Panc1 (cell line): ENCODE measurements around the gene IL20RB. TPM values are rescaled to one million over a fixed set of nuclear protein-coding genes. Genes with fewer than 3 reads are reported as not detected.

ENCODE experiments used
- ATAC-seq: fragments of 200-7000 bp; cut with Tn5 transposase; 2 replicates; pipeline ENCODE4 v1.9.1; 2020; ENCODE audit warnings: mild to moderate bottlenecking, moderate library complexity
- BruUV-seq: library from RNA; stranded (reverse); fragments of 400-500 nt; replicated peaks from 2 replicates; lab custom pipeline; 2021; lab: Mats Ljungman, UMichigan
- CTCF ChIA-PET: fragments of 300-600 bp; sonication (Branson Sonifier 250); formaldehyde crosslinking; loops from one replicate; lab custom pipeline; 2022; ENCODE audit warnings: antibody characterized with exemption; lab: Charles Lee
- POLR2A ChIA-PET: fragments of 300-600 bp; sonication (Branson Sonifier 250); formaldehyde crosslinking; loops from one replicate; lab custom pipeline; 2022; ENCODE audit warnings: antibody characterized with exemption; lab: Charles Lee
- DNase-seq: peaks from one replicate; pipeline ENCODE4 v3.0.0-alpha.2; 2010; ENCODE audit warnings: low read depth, low spot score
- H3K27ac ChIP-seq: 2 replicates; pipeline ENCODE4 v1.5.1; 2011; ENCODE audit warnings: mild to moderate bottlenecking, low read length, inconsistent platforms
- H3K27me3 ChIP-seq: fragments of 200-500 bp; sonication (Bioruptor generic); 2 replicates; pipeline ENCODE4 v1.6.0; 2014; ENCODE audit warnings: low read length, inconsistent platforms; ENCODE audit not compliant: control insufficient read depth, insufficient read depth
- H3K36me3 ChIP-seq: fragments of 200-500 bp; sonication (Bioruptor generic); 2 replicates; pipeline ENCODE4 v1.5.1; 2014; ENCODE audit warnings: inconsistent platforms, mild to moderate bottlenecking, low read length, moderate library complexity; ENCODE audit not compliant: control insufficient read depth, insufficient read depth
- H3K4me1 ChIP-seq: 2 replicates; pipeline ENCODE4 v1.5.1; 2011; ENCODE audit warnings: inconsistent platforms, mild to moderate bottlenecking, low read length, moderate library complexity; ENCODE audit not compliant: control insufficient read depth, insufficient read depth
- H3K4me3 ChIP-seq, 2 experiments: 2 replicates each; pipeline ENCODE4 v1.5.1; 2011 to 2012; ENCODE audit warnings: low read depth in 2 of 2, low read length in 2 of 2, mild to moderate bottlenecking in 2 of 2, inconsistent platforms in 1 of 2, moderate library complexity in 1 of 2
- H3K9me3 ChIP-seq: fragments of 200-500 bp; sonication (Bioruptor generic); 2 replicates; pipeline ENCODE4 v1.5.1; 2014; ENCODE audit warnings: low read depth, mild to moderate bottlenecking, inconsistent platforms, low read length, moderate library complexity; ENCODE audit not compliant: control insufficient read depth, insufficient read depth
- CTCF ChIP-seq: fragments of 450-650 bp; IDR thresholded peaks from 2 replicates; pipeline ENCODE4 v1.5.1; 2017; ENCODE audit warnings: mild to moderate bottlenecking
- POLR2AphosphoS5 ChIP-seq: IDR thresholded peaks from 2 replicates; pipeline ENCODE4 v1.6.1; 2012; ENCODE audit warnings: mild to moderate bottlenecking, low read depth, low read length, moderate library complexity
- REST ChIP-seq, 2 experiments: IDR thresholded peaks; 2 replicates each; pipeline ENCODE4 v1.6.1; 2011 to 2012; ENCODE audit warnings: low read depth in 2 of 2, control low read depth in 1 of 2, low read length in 1 of 2, mild to moderate bottlenecking in 1 of 2, moderate library complexity in 1 of 2; ENCODE audit not compliant: insufficient read depth in 1 of 2
- SIN3A ChIP-seq: IDR thresholded peaks from 2 replicates; pipeline ENCODE4 v1.6.1; 2012; ENCODE audit warnings: low read depth, mild to moderate bottlenecking, low read length, moderate library complexity, borderline replicate concordance; ENCODE audit not compliant: insufficient read depth
- TCF7L2 ChIP-seq: IDR thresholded peaks from 2 replicates; pipeline ENCODE4 v1.6.1; 2011; ENCODE audit warnings: mild to moderate bottlenecking, low read depth, low read length, inconsistent platforms
- in situ Hi-C: cut with HindIII; loops from 2 replicates; pipeline ENCODE4 v1.10.0; 2016; ENCODE audit warnings: low sequenced_read_pairs, low pct_unique_long_range_greater_than_20kb
- intact Hi-C: fragments of 100-400 bp; cut with micrococcal nuclease; formaldehyde crosslinking; loops from one replicate; pipeline ENCODE4 v1.10.0; 2022; ENCODE audit not compliant: unreplicated experiment
- total RNA-seq: library from RNA; stranded (reverse); gene quantifications from one replicate; pipeline ENCODE4 v1.2.1, GENCODE V29; 2021; ENCODE audit not compliant: unreplicated experiment

IL20RB gene
- total RNA-seq, 1 experiment from 2014 or later, result 1.7 TPM

GRCh38 chr3:136932978-136933772 is 24.6 kb upstream of the IL20RB start:
- DNase-seq (no peak), ATAC-seq (no peak)
- no peak overlapping the region for H3K4me3 ChIP-seq
- intact Hi-C loops, result no loop called here
- no peaks in the 10 kb centered on the region for H3K27me3 ChIP-seq
- H3K36me3 ChIP-seq, result peaks cover 3% of the 10 kb centered on the region; the same call in 1 of the 2 replicates
- ChIA-PET CTCF (no interaction called here), POLR2A (no interaction called here)
- no peaks in the 10 kb centered on the region for H3K4me1 ChIP-seq
- TF ChIP-seq CTCF (no peak), TCF7L2 (no peak), SIN3A (no peak)
- H3K27ac ChIP-seq, result no peak overlapping the region
- in situ Hi-C loops, result no loop called here
- no TSS peak for BruUV-seq
- no peaks in the 10 kb centered on the region; the same call in 1 of the 2 replicates for H3K9me3 ChIP-seq

GRCh38 chr3:136937175-136937574 is 20.6 kb upstream of the IL20RB start:
- BruUV-seq, result no TSS peak
- Histone ChIP-seq H3K9me3 (no peaks in the 10 kb centered on the region; the same call in 1 of the 2 replicates), H3K4me1 (peaks cover 2% of the 10 kb centered on the region), H3K36me3 (no peaks in the 10 kb centered on the region), H3K27me3 (no peaks in the 10 kb centered on the region), H3K27ac (no peak overlapping the region), H3K4me3 (no peak overlapping the region)
- DNase-seq (no peak), ATAC-seq (no peak)
- intact Hi-C loops (no loop called here), in situ Hi-C loops (no loop called here)
- ChIA-PET CTCF (no interaction called here), POLR2A (no interaction called here)
- TF ChIP-seq REST (IDR thresholded peaks at IDR 0.05; ENCODE audit: insufficient read depth in 1 of 2, low read depth in 2 of 2, low read length in 1 of 2), result no peak
- no peak for TF ChIP-seq POLR2AphosphoS5
- TF ChIP-seq SIN3A, result no peak
- TF ChIP-seq CTCF, result no peak
- no peak for TF ChIP-seq TCF7L2
